Bronchial epithelial cell (primary cell): ENCODE data around the gene ZBTB48. TPM values are rescaled to one million over a fixed set of nuclear protein-coding genes. Genes with fewer than 3 reads are reported as not detected.

ENCODE experiments used
- DNase-seq: peaks from one replicate; pipeline ENCODE4 v3.0.0-alpha.2; 2010; ENCODE audit warnings: low read depth
- FAIRE-seq: peaks from 2 replicates; lab custom pipeline; 2011; peaks lifted over from hg19 to GRCh38; lab: Jason Lieb, UNC
- H3K27me3 ChIP-seq: 2 replicates; pipeline ENCODE4 v1.5.1; 2011; ENCODE audit warnings: low read length; ENCODE audit not compliant: control insufficient read depth, insufficient read depth
- H3K36me3 ChIP-seq: 2 replicates; pipeline ENCODE4 v1.5.1; 2011; ENCODE audit warnings: low read length; ENCODE audit not compliant: control insufficient read depth, insufficient read depth
- H3K4me3 ChIP-seq: 2 replicates; pipeline ENCODE4 v1.5.1; 2011; ENCODE audit warnings: mild to moderate bottlenecking, low read depth, low read length, control low read depth
- CTCF ChIP-seq: IDR thresholded peaks from 2 replicates; pipeline ENCODE4 v1.5.1; 2011; ENCODE audit warnings: mild to moderate bottlenecking, moderate library complexity, low read length, control low read depth, inconsistent platforms; ENCODE audit not compliant: insufficient read depth, severe bottlenecking
- total RNA-seq: library from RNA; depleted of rRNA; stranded (reverse); fragments of >200 nt; gene quantifications from 2 replicates; pipeline ENCODE4 v1.2.1, GENCODE V29; 2014

ZBTB48 gene
- total RNA-seq, 1 donor from 2014 or later = 19.7 TPM

- Histone ChIP-seq H3K27me3 (no peaks in the 10 kb centered on the region), H3K36me3 (peaks cover 47% of the 10 kb centered on the region), H3K4me3 (no peak overlapping the region)
- no peak for DNase-seq
- no peak for TF ChIP-seq CTCF
- no peak for FAIRE-seq
Measured at GRCh38 chr1:6591644-6592043, 11.8 kb downstream of the ZBTB48 start.

- DNase-seq = no peak
- Histone ChIP-seq H3K36me3 (peaks cover 51% of the 10 kb centered on the region), H3K4me3 (no peak overlapping the region), H3K27me3 (no peaks in the 10 kb centered on the region)
- no peak for FAIRE-seq
- TF ChIP-seq CTCF = no peak
Measured at GRCh38 chr1:6592441-6592840, 12.6 kb downstream of the ZBTB48 start.

- Histone ChIP-seq H3K36me3 (peaks cover 57% of the 10 kb centered on the region), H3K27me3 (no peaks in the 10 kb centered on the region), H3K4me3 (no peak overlapping the region)
- TF ChIP-seq CTCF = no peak
- FAIRE-seq (no peak), DNase-seq (no peak)
Measured at GRCh38 chr1:6592865-6593593, 13.2 kb downstream of the ZBTB48 start.

- Histone ChIP-seq H3K36me3 (peaks cover 57% of the 10 kb centered on the region), H3K27me3 (no peaks in the 10 kb centered on the region), H3K4me3 (no peak overlapping the region)
- FAIRE-seq (no peak), DNase-seq (no peak)
- TF ChIP-seq CTCF = no peak
Measured at GRCh38 chr1:6593810-6594209, 14.0 kb downstream of the ZBTB48 start.

- Histone ChIP-seq H3K4me3 (no peak overlapping the region), H3K36me3 (peaks cover 57% of the 10 kb centered on the region), H3K27me3 (no peaks in the 10 kb centered on the region)
- no peak for TF ChIP-seq CTCF
- DNase-seq = no peak
- FAIRE-seq = peak; percentile 28
Measured at GRCh38 chr1:6594977-6595740, 15.4 kb downstream of the ZBTB48 start.
